ENCODE results near the gene LCN10.
"Not testable (repeated sequence)": the region's sequence is repeated elsewhere in the genome, so short reads cannot be mapped to it uniquely, and the experiment has no call there.

- not testable (repeated sequence) for TF ChIP-seq SUZ12 (IDR thresholded peaks at IDR 0.05; ENCODE audit: extremely low read depth, insufficient read depth, insufficient read length); YY1 (IDR thresholded peaks at IDR 0.05; ENCODE audit: insufficient read depth, insufficient read length); ZNF274 (IDR thresholded peaks at IDR 0.05; ENCODE audit: low read depth, low read length)
Observed at GRCh38 chr9:136711219-136711648, 31.5 kb downstream of the LCN10 start.

Measured in NT2/D1 (cell line).